Measurements from ENCODE around the gene ODC1. TPM values are rescaled to one million over a fixed set of nuclear protein-coding genes. Genes with fewer than 3 reads are reported as not detected.
A peak's percentile ranks its signal among the peaks of the same experiment; 100 is the strongest.
"Not testable (repeated sequence)": the region's sequence is repeated elsewhere in the genome, so short reads cannot be mapped to it uniquely, and the experiment has no call there.

Gene ODC1
- polyA plus RNA-seq, 4 donors, result 391 to 423 (median 415) TPM

DNA sequence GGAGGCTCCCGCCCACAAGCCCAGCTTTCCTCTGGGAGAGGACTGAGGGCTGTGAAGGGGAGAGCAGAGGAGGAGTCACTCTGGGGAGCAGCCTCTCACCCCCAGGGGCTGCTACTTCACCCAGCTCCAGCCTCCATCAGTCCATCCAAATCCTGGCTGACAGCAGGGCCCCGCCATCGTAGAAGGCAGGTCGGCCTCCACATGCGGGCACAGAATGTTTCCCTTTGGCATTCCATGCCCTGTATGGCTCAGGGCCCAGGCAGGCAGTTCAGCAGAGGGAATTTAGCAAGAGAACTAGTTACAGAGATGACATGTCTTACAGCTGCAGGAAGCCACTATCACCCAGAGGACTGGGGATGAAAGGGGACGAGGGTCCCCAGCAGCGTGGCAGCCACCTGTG lies 6.4 kb upstream of the ODC1 start:
- no peak for DNase-seq (ENCODE audit: low read depth in 4 of 4, low spot score in 3 of 4)

DNA sequence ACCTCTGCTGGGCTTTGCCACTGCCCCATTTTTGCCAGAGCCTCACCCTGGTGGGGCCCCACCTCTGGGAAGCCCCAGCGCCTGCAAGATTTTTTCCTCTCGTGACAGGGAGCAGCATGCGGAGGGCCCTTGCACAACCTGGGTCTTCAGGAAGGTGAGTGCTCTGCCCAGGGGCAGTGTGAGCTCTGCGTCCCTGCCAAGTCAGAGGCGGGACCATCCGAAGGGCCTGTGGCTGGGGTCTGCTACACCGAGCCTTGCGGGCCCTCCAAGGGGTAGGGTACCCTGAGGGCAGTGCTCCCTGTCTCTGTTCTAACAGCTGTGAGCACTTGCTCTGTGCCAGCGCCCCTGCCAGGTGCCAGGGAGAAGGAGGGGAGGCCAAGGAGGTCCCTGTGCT lies 5.8 kb upstream of the ODC1 start:
- no peak for DNase-seq (ENCODE audit: low read depth in 4 of 4, low spot score in 3 of 4)

DNA sequence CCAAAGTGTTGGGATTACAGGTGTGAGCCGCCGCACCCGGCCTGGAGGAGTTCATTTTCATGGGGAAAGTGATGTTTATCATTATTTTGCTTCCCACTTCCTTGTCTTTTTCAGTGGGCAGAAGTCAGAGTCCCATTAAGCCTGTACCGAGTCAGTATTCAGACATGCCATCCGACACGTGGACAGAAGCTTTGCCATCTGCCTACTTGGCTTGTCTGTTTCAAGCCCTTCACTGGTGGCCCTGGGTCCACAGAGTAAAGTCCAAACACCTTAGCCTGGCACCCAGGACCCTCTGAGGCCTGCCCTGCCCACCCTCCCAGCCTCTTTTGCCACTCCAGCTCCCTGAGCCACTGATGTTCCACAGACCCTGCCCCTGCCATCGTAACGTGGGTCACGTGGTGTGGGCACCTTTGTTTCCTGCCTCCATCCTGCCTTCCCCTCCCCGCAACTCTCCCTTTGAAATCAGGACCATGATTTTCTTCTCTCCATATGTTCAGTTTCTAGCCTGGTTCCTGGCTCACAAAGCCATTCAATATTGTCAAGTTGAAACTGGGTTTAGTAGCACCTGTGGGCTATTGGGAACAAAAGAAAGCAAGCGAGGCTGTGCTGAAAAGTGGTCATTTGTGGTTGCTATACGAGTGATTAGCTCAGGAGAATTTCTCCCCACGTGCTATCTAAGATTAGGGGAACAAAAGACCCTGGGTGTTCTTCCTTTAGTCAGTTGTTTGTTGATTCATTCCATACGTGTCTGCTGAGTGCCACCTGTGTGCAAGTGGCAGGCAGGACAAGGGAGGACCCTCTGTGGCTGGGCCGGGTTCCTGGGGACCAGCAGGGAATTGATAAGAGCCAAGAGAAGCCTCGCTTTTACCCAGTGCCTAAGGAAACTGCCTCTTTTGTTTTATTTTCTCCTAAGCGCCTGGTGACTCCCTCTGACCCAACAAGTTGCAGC lies 5.1 kb upstream of the ODC1 start:
- DNase-seq (ENCODE audit: low read depth in 4 of 4, low spot score in 3 of 4), result no peak

DNA sequence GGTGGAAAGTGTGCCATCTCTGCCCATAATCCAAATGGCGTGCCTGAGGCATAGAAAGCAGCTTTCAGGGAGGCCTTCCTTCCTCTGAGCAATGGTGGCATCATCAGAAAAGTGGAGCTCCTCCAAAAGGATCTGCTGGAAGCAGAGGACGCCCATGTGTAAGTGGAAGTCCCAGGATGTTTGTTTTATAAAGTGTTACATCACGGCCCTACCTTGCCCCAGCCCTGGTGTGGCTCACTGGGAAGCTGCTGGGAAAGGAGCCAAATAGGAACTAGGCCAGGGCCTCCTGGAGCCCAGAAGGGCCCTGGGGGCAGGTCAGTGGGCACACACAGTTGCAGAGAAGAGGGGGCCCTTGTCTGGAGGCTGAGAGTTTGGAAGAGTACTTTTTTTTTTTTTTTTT lies 4.2 kb upstream of the ODC1 start:
- no peak for DNase-seq (ENCODE audit: low read depth in 4 of 4, low spot score in 3 of 4)

DNA sequence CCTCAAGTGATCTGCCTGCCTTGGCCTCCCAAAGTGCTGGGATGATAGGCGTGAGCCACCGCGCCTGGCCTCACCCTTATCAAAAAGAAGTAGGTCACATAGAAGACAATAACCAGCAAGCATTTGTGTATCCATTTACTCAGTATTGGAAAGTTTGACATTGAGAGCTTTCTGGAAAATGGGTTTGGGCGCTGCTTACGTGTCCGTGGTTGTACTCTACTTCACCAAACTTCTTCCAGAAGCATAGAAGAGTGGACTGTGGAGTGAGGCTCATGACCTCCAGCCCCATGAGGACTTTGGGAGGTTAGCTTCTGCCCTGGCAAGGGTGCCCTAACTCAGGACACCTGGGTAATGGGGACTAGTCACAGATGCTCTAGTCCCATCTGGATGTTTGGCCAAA lies 3.7 kb upstream of the ODC1 start:
- DNase-seq (ENCODE audit: low read depth in 4 of 4, low spot score in 3 of 4), result no peak

DNA sequence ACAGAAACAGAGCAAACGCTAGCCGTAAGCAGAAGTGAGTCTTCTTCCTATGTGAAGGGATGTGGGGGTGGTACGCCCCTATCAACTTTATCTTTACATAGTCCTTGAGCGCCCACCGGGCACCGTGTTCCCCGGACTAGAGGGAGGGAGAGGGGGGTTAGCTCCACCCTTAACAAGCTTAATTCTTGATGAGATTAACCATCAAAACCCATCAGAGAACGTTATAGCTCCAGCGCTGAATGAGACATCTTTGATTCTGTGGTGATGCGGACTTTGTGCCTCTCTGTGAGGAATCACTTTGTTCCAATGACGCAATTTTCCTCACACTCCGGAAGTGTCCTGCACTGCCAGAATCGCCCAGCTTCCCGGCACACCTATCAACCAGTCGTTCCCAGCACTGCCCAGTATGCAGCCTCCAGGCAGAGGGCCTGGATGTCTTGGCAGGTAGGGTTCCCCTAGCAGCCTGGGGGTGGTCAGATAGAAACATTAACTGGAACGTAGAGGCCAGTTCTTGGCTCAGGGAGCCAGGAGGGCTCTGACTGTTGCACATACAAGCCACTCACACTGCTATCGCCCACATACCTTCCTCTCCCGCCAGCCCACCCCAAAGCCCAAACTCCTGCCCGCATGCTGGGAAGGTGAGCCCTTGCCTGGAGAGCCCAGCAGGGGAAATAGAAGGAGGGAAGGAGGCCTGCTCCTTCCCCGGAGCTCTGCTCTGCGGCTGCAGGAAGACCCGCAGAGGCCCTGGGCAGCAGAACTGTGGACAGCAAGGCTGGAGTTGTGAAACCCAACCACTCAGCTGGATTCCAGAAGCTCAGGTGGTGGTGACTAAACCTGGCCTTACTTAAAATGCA lies 1.9 kb upstream of the ODC1 start:
- no peak for DNase-seq (ENCODE audit: low read depth in 4 of 4, low spot score in 3 of 4)

DNA sequence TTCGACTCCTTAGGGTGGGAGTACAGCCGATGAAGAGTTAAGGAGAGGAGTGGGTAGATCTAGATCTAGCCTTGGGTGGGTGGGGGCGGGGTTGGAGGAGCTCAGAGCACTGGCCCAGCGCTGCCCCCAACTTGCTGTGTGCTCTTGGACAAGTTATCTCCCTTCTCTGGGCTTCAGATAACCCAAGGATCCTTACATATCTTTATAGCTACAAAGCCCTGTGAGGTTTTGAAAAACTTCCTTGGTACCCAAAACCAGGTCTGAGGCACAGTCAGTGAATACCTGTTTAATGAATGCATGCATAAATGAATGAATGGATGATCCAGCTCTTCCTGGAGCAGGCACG lies 1.3 kb upstream of the ODC1 start:
- DNase-seq (ENCODE audit: low read depth in 4 of 4, low spot score in 3 of 4), result no peak

DNA sequence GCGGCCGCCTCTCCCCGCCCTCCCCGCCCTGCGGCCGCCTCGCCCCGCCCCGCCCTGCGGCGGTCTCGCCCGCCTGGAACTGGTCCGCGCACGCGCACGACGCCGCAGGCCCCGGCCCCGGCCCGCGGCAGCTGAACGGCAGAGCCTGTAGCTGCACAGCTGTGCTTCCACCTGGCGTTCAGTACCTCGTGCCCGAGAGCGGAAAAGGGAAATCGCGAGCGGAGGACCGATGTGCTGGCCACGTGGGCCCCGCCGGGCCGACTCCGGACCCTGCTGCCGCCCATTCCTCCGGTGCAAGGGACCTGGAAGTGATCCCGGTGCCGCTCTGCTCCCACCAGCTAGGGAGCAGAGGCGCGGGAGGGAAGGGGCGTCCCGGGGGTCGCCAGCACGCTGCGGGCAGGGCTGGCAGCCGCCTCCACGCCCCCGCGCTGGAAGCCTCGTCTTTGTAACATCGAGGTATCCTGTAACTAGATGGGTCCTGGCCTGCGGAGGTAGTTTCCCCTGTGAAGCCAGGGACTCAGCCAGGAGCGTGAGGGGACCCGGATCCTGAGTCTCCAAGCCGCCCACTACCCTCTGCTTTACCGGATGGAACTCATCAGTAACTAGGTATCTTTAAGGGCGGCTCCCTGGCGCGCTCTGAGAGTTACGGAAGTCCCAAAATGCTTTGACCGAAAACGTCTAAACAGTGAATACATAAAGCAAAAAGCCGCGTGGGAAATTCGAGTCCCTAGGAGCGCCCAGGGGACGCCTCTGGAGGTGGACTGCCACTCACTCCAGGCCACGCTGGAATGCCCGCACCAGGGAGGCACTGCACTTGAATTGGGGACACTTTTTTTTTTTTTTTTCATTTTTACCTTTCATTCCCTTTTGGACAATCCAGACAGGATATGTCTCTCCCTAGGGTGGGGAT lies 704 bp upstream of the ODC1 start:
- peak; percentile 74 to 88 (median 78) for DNase-seq (ENCODE audit: low read depth in 4 of 4, low spot score in 3 of 4)

DNA sequence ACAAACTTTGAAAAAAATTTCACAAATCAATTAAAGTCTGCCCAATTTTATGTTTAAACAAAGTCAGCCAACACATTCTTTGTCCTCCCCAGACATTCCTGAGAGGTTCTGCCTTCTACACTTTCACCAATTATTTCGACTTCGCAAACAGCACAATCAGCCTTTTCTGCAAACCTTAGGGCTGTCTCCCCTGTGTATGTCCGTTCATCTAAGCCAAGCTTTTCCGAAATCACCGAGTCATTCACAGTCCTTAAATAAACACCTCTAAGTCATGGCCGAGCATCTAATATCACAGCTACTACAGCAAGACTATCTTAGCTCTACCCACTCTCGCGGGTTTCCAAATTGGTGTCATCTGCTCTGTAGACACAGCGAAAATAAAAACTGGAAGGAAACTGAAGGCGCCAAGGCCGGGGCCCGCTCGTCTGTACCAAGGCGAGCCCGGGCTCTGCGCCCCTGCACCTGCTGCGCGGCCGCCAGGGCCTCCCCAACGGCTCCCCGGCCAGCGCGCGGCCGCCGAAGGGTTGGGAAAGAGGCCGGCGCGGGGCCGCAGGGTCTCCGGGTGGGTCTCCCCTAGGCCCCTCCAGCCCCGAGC lies 730 bp downstream of the ODC1 start:
- no peak for DNase-seq (ENCODE audit: low read depth in 4 of 4, low spot score in 3 of 4)

DNA sequence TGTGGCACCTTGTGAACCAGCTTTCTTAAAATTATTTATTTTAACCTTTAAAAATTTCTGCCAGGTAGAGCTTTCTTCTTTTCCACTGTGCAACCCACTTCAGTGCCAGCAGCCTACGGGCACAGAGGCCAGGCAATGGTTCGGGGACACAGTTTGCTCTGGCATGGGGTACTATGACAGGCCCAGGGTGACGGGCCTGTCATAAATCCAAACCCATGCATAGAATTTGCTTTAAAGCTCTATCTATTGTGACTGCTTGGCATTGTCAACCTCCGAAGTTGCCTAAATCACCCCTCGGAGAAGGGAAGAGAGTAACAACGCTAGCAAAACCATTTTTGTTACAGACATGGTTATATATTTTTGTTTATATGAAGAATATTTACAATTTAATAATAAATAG lies 1.5 kb downstream of the ODC1 start:
- no peak for DNase-seq (ENCODE audit: low read depth in 4 of 4, low spot score in 3 of 4)

DNA sequence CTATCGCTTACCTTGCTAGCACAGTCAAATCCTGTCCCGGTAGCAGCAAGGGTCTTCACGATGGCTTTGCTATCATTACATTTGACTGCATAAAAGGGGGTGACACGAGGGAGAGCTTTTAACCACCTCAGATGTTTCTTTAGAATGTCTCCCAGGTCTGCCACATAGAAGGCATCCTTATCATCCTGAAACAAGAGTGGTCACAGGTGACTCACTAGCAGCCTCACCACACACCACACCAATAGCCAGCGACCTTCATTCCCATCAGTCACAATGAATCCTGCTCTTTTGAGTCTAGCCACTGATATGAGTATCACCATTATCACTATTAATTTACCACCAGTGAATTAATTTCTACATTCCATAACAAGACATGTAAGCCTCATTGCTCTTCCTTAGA lies 3.7 kb downstream of the ODC1 start:
- DNase-seq (ENCODE audit: low read depth in 4 of 4, low spot score in 3 of 4), result no peak

DNA sequence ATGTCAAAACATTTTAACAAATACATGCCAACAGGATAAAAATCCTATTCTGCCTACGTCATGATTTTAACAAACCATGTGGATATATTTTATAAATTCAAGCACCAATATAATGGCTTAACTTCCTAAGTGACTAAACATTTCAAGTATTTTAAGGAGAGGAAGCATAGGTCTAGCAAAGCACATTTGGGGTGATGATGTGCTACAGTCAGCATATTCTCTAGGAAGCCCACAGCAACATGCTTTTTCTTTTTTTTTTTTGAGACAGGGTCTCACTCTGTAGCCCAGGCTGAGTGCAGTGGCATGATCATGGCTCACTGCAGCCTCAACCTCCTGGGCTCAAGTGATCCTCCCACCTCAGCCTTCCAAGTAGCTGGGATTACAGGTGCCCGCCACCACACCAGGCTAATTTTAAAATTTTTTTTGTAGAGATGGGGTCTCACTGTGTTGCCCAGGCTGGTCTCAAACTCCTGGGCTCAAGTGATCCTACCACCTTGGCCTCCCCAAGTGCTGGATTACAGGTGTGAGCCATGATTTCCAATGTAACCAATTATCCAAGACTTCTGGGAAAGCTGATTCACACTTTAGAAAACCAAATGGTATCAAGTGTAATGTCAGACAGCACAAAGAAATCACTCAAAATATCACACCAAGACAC lies 5.5 kb downstream of the ODC1 start:
- not testable (repeated sequence) for DNase-seq (ENCODE audit: low read depth in 4 of 4, low spot score in 3 of 4)

DNA sequence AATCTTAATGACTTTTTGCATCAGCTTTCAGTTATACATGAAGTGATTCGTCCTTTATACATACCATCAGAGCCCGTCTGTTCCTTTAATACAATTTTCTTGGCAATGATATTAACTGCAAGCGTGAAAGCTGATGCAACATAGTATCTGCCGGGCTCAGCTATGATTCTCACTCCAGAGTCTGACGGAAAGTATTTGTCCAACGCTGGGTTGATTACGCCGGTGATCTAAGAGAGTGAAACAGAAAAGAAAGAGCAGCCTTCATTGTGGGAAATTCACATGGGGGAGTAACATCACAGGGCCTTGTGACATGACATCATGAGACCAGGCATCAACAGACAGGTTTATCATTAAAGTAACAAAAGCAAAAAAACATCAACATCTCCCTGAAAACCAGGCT lies 6.2 kb downstream of the ODC1 start:
- no peak for DNase-seq (ENCODE audit: low read depth in 4 of 4, low spot score in 3 of 4)

DNA sequence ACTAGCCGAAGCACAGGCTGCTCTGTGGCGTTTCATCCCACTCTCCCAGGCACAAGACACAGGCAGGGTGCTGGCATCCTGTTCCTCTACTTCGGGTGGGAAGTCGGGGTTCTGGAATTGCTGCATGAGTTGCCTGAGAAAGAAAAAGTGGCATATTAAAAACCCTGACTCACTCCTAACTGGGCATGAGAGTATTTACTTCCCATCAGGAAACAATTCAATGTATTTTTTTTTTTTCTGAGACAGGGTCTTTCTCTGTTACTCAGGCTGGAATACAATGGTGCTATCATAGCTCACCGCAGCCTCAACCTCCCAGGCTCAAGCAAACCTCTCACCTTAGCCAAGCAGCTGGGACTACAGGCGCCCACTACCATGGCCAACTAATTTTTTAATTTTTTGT lies 7.4 kb downstream of the ODC1 start:
- no peak for DNase-seq (ENCODE audit: low read depth in 4 of 4, low spot score in 3 of 4)

DNA sequence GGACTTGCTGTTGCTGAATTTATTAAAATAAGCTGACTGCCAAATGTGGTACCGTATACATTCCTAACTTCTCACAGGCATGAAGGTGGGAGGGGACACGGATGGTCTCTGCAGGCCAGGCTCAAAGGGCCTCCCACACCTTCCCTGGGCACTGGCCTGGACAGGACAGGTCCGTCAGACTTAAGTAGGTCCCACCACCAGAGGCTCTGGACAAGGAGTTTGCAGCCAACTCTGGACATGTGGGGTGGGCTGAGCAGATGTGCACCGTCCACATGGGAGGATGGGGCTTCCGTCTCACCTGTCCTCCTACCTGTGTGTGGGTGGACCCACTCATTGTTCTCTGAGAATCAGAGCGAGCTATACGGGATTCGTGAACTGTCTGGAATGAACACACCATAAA lies 8.2 kb downstream of the ODC1 start:
- no peak for DNase-seq (ENCODE audit: low read depth in 4 of 4, low spot score in 3 of 4)

DNA sequence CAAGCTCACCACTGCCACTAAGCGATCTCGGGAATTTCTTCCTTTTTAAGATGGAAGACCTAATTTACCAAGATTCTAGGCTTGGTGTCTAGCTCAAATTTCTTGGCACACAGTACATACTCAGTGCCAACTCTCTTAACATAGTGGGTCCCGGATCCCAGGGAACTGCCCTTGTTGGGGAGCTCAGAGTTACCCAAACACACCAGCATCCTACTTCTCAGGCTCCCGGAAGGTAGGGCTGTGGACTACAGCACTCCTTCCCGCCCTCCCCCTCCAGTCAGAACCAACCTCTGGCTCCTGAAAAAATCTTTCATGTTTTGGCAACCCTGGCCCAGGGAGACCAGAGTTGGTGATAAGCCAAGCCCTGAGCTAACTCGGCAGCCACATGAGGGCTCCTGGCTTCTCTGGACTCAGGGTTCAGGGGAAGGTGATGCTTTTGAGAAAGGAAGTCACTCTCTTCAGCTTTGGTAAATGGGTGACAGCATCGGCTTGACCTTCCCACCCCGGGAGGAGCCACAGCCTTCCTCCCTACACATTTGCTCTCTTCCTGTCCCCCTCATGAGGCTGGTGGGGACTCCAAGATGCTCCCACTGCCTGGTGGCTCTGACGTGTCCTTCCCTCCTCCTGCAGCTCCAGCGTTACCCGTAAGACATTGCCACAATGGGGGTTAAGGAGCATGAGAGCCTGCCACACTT lies 8.8 kb downstream of the ODC1 start:
- DNase-seq (ENCODE audit: low read depth in 4 of 4, low spot score in 3 of 4), result no peak

DNA sequence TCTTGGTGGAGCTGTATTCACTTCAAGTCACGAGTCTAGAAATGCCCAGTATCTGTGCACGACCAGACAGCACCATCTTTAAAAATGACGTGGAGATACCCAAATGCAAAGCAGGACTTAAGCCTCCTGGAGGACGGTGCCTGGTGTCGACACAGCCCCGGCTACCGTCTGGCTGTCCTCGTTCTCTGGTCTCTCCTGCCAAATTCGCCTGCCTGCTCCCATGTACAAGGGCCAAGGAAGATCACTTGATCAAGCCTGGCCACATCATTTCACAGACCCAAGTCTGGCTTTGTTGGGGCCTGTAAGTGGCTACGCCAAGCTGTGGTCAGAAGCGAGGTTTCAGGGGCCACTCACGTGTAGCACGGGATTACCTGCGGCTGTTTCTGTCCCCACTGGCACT lies 9.4 kb downstream of the ODC1 start:
- no peak for DNase-seq (ENCODE audit: low read depth in 4 of 4, low spot score in 3 of 4)

DNA sequence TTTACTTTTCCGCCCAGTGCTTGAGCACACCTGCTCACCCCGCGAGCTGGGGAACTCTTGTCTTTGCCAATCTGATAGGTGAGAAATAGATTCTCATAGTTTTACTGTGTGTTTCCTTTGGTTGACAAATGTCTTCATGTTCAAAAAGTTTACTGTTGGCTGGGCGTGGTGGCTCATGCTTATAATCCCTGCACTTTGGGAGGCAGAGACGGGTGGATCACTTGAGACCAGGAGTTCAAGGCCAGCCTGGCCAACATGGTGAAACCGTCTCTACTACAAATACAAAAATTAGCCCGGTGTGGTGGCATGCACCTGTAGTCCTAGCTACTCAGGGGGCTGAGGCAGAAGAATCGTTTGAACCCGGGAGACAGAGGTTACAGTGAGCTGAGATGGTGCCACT lies 10.3 kb downstream of the ODC1 start:
- no peak for DNase-seq (ENCODE audit: low read depth in 4 of 4, low spot score in 3 of 4)

DNA sequence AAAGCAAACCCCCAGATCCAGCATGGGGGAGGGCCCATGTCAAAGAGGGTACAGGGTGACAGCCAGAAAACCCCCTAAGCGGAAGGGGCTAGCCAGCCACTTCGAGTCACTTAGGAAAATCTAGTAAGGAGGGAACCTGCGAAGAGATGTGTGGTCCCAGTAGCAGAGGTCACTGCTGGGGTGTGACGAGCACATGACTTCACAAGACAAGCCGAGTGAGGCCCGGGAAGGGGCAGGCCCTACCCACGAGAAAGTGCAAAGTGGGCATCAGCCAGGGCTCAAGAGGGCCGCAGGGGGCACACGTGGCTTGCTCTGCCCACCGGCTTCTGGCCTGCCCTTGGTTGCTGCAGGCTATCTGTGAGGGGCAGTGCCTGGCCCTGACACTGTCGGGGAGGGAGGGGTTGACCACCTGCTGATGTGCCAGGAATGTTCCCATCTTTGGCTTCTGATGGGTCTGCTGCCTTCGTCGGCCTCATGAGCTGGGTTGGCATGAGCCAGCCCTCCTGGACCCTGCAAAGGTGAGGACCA lies 11.5 kb downstream of the ODC1 start:
- no peak for DNase-seq (ENCODE audit: low read depth in 4 of 4, low spot score in 3 of 4)

Data from right renal pelvis (tissue), 4 donors.